GM12878 (cell line): ENCODE measurements around the gene PPP2R3C. TPM values are rescaled to one million over a fixed set of nuclear protein-coding genes. Genes with fewer than 3 reads are reported as not detected.

Experiments used
- BACH1 ChIP-seq: fragments of 450-650 bp; IDR thresholded peaks from 2 replicates; pipeline ENCODE4 v1.6.1; 2017; ENCODE audit warnings: mild to moderate bottlenecking, borderline replicate concordance
- CHD4 ChIP-seq: fragments of 200-600 bp; sonication (generic); IDR thresholded peaks from 2 replicates; pipeline ENCODE4 v1.6.1; 2016; ENCODE audit warnings: mild to moderate bottlenecking
- EGR1 ChIP-seq, 2 experiments: IDR thresholded peaks; 1 replicate in 1 of 2; 2 replicates in 1 of 2; pipeline ENCODE4 v1.6.1; 2011 to 2012; ENCODE audit warnings: low read depth in 2 of 2, low read length in 2 of 2, borderline replicate concordance in 1 of 2, mild to moderate bottlenecking in 1 of 2, moderate library complexity in 1 of 2
- FOS ChIP-seq: IDR thresholded peaks from 3 replicates; pipeline ENCODE4 v1.6.1; 2011; ENCODE audit warnings: borderline replicate concordance; ENCODE audit not compliant: insufficient read length; ENCODE audit errors: extremely low read depth
- FOXK2 ChIP-seq: fragments of 450-650 bp; IDR thresholded peaks from 2 replicates; pipeline ENCODE4 v1.6.1; 2017; ENCODE audit warnings: mild to moderate bottlenecking, moderate library complexity
- KDM1A ChIP-seq: fragments of 200-600 bp; sonication (generic); IDR thresholded peaks from 2 replicates; pipeline ENCODE4 v1.6.1; 2016; ENCODE audit warnings: borderline replicate concordance
- LARP7 ChIP-seq: fragments of 450-650 bp; IDR thresholded peaks from 2 replicates; pipeline ENCODE4 v1.6.1; 2017; ENCODE audit warnings: mild to moderate bottlenecking
- MXI1 ChIP-seq: fragments of 150-350 bp; IDR thresholded peaks from 2 replicates; pipeline ENCODE4 v1.6.1; 2011; ENCODE audit warnings: low read depth, mild to moderate bottlenecking, inconsistent platforms, low read length, improper control_type of control experiment
- NFXL1 ChIP-seq: fragments of 450-650 bp; IDR thresholded peaks from 2 replicates; pipeline ENCODE4 v1.6.1; 2017; ENCODE audit warnings: antibody characterized with exemption, mild to moderate bottlenecking, borderline replicate concordance
- NR2F1 ChIP-seq: fragments of 450-650 bp; conservative IDR thresholded peaks from 2 replicates; pipeline ENCODE4 v1.6.1; 2017; ENCODE audit warnings: mild to moderate bottlenecking
- POLR2AphosphoS5 ChIP-seq: IDR thresholded peaks from 2 replicates; pipeline ENCODE4 v1.6.1; 2011; ENCODE audit warnings: mild to moderate bottlenecking, low read length, inconsistent platforms
- STAT3 ChIP-seq: IDR thresholded peaks from 2 replicates; pipeline ENCODE4 v1.6.1; 2011; ENCODE audit warnings: low read depth, low read length, improper control_type of control experiment
- TARDBP ChIP-seq: IDR thresholded peaks from 2 replicates; pipeline ENCODE4 v1.6.1; 2016; ENCODE audit warnings: borderline replicate concordance
- YBX1 ChIP-seq: fragments of 450-650 bp; IDR thresholded peaks from 2 replicates; pipeline ENCODE4 v1.6.1; 2016; ENCODE audit warnings: antibody characterized with exemption
- ZNF24 ChIP-seq: fragments of 450-650 bp; IDR thresholded peaks from 2 replicates; pipeline ENCODE4 v1.6.1; 2017; ENCODE audit warnings: antibody characterized with exemption, mild to moderate bottlenecking
- ZNF384 ChIP-seq: IDR thresholded peaks from 2 replicates; pipeline ENCODE4 v1.6.1; 2012; ENCODE audit warnings: low read depth, mild to moderate bottlenecking, low read length, improper control_type of control experiment, borderline replicate concordance
- ZNF622 ChIP-seq: fragments of 450-650 bp; IDR thresholded peaks from 2 replicates; pipeline ENCODE4 v1.6.1; 2017; ENCODE audit warnings: mild to moderate bottlenecking, inconsistent platforms
- polyA plus RNA-seq, 11 experiments: library from polyadenylated mRNA; depleted of rRNA in 4 of 11; unstranded in 6 of 11; stranded (reverse) in 5 of 11; fragments of >200 nt; fragmentation: Nextera tagmentation in 4 of 11; fragmentation: Illumina TruSeq in 1 of 11; extraction: Ambion mirVana in 4 of 11; extraction: Trizol in 1 of 11; gene quantifications; 1 replicate in 1 of 11; 2 replicates in 10 of 11; pipeline versions ENCODE4 v1.2.1 to v1.2.3, GENCODE V29; 2011 to 2016; ENCODE audit warnings: inconsistent platforms in 2 of 11, missing spikeins in 2 of 11, low read depth in 1 of 11
- total RNA-seq, 4 experiments: library from RNA; depleted of rRNA in 3 of 4; stranded (reverse); fragments of >200 nt in 3 of 4; fragmentation: Illumina TruSeq in 1 of 4; extraction: Trizol in 1 of 4; gene quantifications; 2 replicates each; pipeline versions ENCODE4 v1.2.1 to v1.2.3, GENCODE V29; 2013 to 2021
- TF ChIP-seq, protein P1 (sequence below): fragments of 450-650 bp; formaldehyde crosslinking; IDR thresholded peaks from 2 replicates; pipeline ENCODE4 v1.4.0; 2022; ENCODE audit warnings: mild to moderate bottlenecking, moderate library complexity
- TF ChIP-seq, protein P2 (sequence below): fragments of 450-650 bp; formaldehyde crosslinking; IDR thresholded peaks from 2 replicates; pipeline ENCODE4 v1.5.0; 2022; ENCODE audit warnings: mild to moderate bottlenecking, missing genetic modification characterization
- TF ChIP-seq, protein P3 (sequence below): fragments of 450-650 bp; IDR thresholded peaks from 2 replicates; pipeline ENCODE4 v1.6.1; 2016; ENCODE audit warnings: mild to moderate bottlenecking
- TF ChIP-seq, protein P4 (sequence below): fragments of 450-650 bp; IDR thresholded peaks from 2 replicates; pipeline ENCODE4 v1.6.1; 2017; ENCODE audit warnings: mild to moderate bottlenecking, low read depth, inconsistent platforms; ENCODE audit not compliant: poor library complexity, severe bottlenecking

PPP2R3C gene
- total and polyA plus RNA-seq, 10 of the 15 experiments (the other 5 are each of a cell fraction or from before 2014, with no cell fraction given): 27.6 to 80.5 (median 42.9) TPM

- TF ChIP-seq, protein P1, sequence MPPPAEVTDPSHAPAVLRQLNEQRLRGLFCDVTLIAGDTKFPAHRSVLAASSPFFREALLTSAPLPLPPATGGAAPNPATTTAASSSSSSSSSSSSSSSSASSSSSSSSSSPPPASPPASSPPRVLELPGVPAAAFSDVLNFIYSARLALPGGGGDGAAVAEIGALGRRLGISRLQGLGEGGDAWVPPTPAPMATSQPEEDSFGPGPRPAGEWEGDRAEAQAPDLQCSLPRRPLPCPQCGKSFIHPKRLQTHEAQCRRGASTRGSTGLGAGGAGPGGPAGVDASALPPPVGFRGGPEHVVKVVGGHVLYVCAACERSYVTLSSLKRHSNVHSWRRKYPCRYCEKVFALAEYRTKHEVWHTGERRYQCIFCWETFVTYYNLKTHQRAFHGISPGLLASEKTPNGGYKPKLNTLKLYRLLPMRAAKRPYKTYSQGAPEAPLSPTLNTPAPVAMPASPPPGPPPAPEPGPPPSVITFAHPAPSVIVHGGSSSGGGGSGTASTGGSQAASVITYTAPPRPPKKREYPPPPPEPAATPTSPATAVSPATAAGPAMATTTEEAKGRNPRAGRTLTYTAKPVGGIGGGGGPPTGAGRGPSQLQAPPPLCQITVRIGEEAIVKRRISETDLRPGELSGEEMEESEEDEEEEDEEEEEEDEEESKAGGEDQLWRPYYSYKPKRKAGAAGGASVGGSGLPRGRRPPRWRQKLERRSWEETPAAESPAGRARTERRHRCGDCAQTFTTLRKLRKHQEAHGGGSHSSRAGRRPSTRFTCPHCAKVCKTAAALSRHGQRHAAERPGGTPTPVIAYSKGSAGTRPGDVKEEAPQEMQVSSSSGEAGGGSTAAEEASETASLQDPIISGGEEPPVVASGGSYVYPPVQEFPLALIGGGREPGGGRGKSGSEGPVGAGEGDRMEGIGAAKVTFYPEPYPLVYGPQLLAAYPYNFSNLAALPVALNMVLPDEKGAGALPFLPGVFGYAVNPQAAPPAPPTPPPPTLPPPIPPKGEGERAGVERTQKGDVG (CRISPR knock-in tag): no peak
- no peak for TF ChIP-seq CHD4
- TF ChIP-seq ZNF622: no peak
- TF ChIP-seq, protein P2, sequence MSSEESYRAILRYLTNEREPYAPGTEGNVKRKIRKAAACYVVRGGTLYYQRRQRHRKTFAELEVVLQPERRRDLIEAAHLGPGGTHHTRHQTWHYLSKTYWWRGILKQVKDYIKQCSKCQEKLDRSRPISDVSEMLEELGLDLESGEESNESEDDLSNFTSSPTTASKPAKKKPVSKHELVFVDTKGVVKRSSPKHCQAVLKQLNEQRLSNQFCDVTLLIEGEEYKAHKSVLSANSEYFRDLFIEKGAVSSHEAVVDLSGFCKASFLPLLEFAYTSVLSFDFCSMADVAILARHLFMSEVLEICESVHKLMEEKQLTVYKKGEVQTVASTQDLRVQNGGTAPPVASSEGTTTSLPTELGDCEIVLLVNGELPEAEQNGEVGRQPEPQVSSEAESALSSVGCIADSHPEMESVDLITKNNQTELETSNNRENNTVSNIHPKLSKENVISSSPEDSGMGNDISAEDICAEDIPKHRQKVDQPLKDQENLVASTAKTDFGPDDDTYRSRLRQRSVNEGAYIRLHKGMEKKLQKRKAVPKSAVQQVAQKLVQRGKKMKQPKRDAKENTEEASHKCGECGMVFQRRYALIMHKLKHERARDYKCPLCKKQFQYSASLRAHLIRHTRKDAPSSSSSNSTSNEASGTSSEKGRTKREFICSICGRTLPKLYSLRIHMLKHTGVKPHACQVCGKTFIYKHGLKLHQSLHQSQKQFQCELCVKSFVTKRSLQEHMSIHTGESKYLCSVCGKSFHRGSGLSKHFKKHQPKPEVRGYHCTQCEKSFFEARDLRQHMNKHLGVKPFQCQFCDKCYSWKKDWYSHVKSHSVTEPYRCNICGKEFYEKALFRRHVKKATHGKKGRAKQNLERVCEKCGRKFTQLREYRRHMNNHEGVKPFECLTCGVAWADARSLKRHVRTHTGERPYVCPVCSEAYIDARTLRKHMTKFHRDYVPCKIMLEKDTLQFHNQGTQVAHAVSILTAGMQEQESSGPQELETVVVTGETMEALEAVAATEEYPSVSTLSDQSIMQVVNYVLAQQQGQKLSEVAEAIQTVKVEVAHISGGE: no peak
- peak; percentile 90 for TF ChIP-seq POLR2AphosphoS5
- no peak for TF ChIP-seq KDM1A
- no peak for TF ChIP-seq NFXL1
- TF ChIP-seq MXI1: peak; percentile 75
- TF ChIP-seq, protein P3, sequence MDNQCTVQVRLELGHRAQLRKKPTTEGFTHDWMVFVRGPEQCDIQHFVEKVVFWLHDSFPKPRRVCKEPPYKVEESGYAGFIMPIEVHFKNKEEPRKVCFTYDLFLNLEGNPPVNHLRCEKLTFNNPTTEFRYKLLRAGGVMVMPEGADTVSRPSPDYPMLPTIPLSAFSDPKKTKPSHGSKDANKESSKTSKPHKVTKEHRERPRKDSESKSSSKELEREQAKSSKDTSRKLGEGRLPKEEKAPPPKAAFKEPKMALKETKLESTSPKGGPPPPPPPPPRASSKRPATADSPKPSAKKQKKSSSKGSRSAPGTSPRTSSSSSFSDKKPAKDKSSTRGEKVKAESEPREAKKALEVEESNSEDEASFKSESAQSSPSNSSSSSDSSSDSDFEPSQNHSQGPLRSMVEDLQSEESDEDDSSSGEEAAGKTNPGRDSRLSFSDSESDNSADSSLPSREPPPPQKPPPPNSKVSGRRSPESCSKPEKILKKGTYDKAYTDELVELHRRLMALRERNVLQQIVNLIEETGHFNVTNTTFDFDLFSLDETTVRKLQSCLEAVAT: peak; percentile 96
- TF ChIP-seq YBX1: no peak
- no peak for TF ChIP-seq FOS
- no peak for TF ChIP-seq ZNF384
- TF ChIP-seq, protein P4, sequence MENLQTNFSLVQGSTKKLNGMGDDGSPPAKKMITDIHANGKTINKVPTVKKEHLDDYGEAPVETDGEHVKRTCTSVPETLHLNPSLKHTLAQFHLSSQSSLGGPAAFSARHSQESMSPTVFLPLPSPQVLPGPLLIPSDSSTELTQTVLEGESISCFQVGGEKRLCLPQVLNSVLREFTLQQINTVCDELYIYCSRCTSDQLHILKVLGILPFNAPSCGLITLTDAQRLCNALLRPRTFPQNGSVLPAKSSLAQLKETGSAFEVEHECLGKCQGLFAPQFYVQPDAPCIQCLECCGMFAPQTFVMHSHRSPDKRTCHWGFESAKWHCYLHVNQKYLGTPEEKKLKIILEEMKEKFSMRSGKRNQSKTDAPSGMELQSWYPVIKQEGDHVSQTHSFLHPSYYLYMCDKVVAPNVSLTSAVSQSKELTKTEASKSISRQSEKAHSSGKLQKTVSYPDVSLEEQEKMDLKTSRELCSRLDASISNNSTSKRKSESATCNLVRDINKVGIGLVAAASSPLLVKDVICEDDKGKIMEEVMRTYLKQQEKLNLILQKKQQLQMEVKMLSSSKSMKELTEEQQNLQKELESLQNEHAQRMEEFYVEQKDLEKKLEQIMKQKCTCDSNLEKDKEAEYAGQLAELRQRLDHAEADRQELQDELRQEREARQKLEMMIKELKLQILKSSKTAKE: no peak
- peak in 1 of 2 experiments; percentile 18; a peak in 1 of 3 replicates for TF ChIP-seq EGR1 (IDR thresholded peaks at IDR 0.05; ENCODE audit: borderline replicate concordance in 1 of 2, low read depth in 2 of 2, low read length in 2 of 2)
- no peak for TF ChIP-seq TARDBP
- TF ChIP-seq ZNF24: no peak
- TF ChIP-seq FOXK2: peak; percentile 12; the same call in 1 of the 2 replicates
- peak; percentile 83 for TF ChIP-seq BACH1
- TF ChIP-seq STAT3: no peak
- TF ChIP-seq NR2F1: peak; percentile 52; the same call in 1 of the 2 replicates
- TF ChIP-seq LARP7: peak; percentile 87
These were observed 75.6 kb downstream of the PPP2R3C start, which contains the start of gene FAM177A1 (continued) for GRCh38 chr14:35046048-35046750.
